Fibroblast of the aortic adventitia (primary cell): ENCODE measurements around the gene RMP24.

ENCODE experiments used
- DNase-seq: peaks from one replicate; pipeline ENCODE4 v3.0.0-alpha.2; 2010; ENCODE audit warnings: low read depth
- H3K4me3 ChIP-seq: 2 replicates; pipeline ENCODE4 v1.5.1; 2011; ENCODE audit warnings: low read depth, mild to moderate bottlenecking, control low read depth, low read length, moderate library complexity
- TF ChIP-seq, protein P1 (sequence below): IDR thresholded peaks from 2 replicates; pipeline ENCODE4 v1.5.1; 2011; ENCODE audit warnings: mild to moderate bottlenecking, low read length, control low read depth, inconsistent platforms; ENCODE audit not compliant: insufficient read depth

RMP24 gene

GRCh38 chr18:35974181-35974580 lies 1.7 kb downstream of the RMP24 start:
- no peak for DNase-seq
- no peak overlapping the region for H3K4me3 ChIP-seq
- TF ChIP-seq, protein P1, sequence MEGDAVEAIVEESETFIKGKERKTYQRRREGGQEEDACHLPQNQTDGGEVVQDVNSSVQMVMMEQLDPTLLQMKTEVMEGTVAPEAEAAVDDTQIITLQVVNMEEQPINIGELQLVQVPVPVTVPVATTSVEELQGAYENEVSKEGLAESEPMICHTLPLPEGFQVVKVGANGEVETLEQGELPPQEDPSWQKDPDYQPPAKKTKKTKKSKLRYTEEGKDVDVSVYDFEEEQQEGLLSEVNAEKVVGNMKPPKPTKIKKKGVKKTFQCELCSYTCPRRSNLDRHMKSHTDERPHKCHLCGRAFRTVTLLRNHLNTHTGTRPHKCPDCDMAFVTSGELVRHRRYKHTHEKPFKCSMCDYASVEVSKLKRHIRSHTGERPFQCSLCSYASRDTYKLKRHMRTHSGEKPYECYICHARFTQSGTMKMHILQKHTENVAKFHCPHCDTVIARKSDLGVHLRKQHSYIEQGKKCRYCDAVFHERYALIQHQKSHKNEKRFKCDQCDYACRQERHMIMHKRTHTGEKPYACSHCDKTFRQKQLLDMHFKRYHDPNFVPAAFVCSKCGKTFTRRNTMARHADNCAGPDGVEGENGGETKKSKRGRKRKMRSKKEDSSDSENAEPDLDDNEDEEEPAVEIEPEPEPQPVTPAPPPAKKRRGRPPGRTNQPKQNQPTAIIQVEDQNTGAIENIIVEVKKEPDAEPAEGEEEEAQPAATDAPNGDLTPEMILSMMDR = no peak

DNA sequence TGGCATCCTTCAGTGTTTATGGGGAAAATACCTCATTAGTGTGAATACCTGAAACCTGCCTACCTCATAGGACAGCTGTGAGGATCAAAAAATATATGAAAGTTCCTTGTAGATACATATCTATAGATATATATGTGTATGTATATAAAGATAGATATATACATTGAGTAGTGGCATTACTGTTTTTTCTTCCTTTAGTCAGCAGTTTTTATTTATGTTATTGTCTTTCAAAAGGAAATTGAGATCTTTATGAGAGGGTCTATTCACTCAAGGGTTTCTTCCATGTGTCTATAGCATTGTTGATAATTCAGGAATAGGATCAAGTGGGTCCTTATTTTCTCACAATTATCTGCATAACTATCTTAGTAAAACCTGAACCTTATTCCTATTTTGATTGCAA lies 6.6 kb downstream of the RMP24 start:
- no peak overlapping the region for H3K4me3 ChIP-seq
- no peak for DNase-seq
- TF ChIP-seq, protein P1 = no peak

DNA sequence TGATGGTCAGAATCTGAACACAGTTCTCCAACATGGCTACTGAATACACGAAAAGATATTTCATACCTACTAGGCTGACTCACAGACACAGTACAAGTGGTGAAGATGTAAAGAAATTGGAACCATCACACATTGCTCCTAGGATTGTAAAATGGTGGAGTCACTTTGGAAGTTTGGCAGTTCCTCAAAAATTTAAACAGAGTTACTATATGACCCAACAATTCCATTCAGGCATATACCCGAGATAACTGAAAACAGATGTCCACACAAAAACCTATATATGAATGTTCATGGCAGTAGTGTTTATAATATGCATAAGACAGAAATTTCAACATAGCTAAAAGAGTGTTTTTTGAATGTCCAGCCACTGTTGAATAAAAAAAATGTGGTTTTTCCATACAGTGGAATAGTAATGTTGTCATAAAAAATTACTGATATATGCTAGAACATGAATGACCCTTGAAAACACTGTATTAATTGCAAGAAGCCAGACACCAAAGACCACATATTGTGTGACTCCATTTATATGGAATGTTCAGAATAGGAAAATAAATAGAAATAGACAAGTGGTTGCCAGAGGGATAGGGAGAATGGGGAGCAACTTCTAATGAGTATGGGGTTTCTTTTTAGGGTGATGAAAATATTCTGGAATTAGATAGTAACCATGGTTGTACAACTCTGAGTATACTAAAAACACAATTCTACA lies 10.1 kb downstream of the RMP24 start:
- DNase-seq = peak; percentile 24
- TF ChIP-seq, protein P1 = no peak
- no peak overlapping the region for H3K4me3 ChIP-seq

DNA sequence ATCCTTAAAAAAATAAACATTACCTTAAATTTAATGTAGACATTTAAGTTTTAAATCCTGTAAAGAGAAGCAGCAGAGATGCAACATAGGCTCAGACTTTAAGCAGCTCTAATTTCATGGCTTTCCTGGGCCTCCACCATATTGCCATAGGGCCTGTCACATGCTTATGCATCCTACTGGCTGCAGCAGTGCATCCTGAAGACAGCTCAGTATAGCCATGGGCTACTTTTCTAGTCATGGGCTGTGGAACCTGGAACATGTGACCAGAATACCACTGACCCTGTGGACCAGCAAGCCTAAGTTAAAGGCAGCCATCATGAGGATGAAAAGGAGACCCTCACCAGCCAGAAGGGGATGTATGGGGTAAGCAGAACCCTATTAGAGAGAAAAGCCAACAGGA lies 10.7 kb downstream of the RMP24 start:
- no peak for DNase-seq
- H3K4me3 ChIP-seq = no peak overlapping the region
- TF ChIP-seq, protein P1 = no peak

- H3K4me3 ChIP-seq = no peak overlapping the region
- DNase-seq = peak; percentile 14
- TF ChIP-seq, protein P1 = no peak
Measured at GRCh38 chr18:35983818-35984217, 11.3 kb downstream of the RMP24 start.

DNA sequence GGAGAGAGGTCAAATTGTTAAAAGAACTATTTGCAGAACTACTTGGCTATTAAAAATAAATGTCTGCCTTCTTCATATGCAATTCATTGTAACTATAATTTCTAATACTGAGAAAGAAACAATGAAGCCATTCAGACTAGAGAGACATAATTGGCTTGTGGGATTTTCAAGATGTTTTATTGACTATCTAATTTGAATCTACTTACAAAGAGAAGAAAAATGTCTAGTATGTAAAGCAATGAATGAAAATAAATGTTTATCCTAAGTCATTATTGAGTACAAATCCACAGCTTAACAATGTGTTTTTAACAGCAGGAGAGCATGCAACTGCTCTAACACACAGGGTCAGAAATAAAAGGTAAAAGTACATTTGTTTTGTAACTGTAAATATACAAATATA lies 19.2 kb downstream of the RMP24 start:
- no peak for DNase-seq
- no peak overlapping the region for H3K4me3 ChIP-seq
- TF ChIP-seq, protein P1 = no peak

DNA sequence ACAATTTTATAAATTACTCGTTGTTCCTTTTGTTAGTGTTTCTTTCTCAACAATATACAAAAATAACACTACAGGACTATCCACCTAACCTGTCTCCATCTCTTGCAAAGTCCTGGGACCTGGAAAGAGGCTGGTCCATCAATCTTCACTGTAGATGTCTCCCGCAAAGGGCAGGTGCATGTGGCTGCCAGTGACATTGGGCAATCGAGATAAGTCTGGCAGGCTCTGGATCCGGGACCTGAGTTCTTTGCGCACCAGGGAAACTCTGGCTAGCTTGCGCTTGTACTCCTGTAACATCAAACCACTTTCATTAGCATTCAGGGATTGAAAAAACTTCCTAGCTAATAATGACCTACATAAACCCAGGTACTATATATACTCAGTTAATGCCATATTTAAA lies 20.5 kb downstream of the RMP24 start:
- H3K4me3 ChIP-seq = no peak overlapping the region
- no peak for DNase-seq

More for the DNA sequence above, 20.5 kb downstream of the RMP24 start:
- TF ChIP-seq, protein P1 = no peak
